WTC11 (cell line): Measurements from ENCODE around the gene GABRG3. TPM values are rescaled to one million over a fixed set of nuclear protein-coding genes. Genes with fewer than 3 reads are reported as not detected.
A peak's percentile ranks its signal among the peaks of the same experiment; 100 is the strongest.

ENCODE experiments used
- ATAC-seq: fragments of 200-7000 bp; cut with Tn5 transposase; 2 replicates; pipeline ENCODE4 v1.10.0; 2021; ENCODE audit warnings: mild to moderate bottlenecking, moderate library complexity
- CTCF ChIA-PET: fragments of 300-600 bp; sonication (Branson Sonifier 250); formaldehyde crosslinking; loops from one replicate; lab custom pipeline; 2021; ENCODE audit warnings: antibody characterized with exemption; lab: Charles Lee
- POLR2A ChIA-PET: fragments of 350-600 bp; sonication (Branson Sonifier 250); formaldehyde crosslinking; loops from one replicate; lab custom pipeline; 2021; ENCODE audit warnings: antibody characterized with exemption; lab: Charles Lee
- DNase-seq: peaks from one replicate; pipeline ENCODE4 v3.0.0; 2021; ENCODE audit warnings: low spot score
- H3K27ac Mint-ChIP-seq: 2 replicates; pipeline ENCODE4 v1.8.0; 2021; ENCODE audit warnings: mixed read lengths
- H3K27me3 Mint-ChIP-seq: 2 replicates; pipeline ENCODE4 v1.8.0; 2021; ENCODE audit warnings: low read depth, mild to moderate bottlenecking, moderate library complexity, mixed read lengths
- H3K36me3 Mint-ChIP-seq: 2 replicates; pipeline ENCODE4 v1.8.0; 2021; ENCODE audit warnings: mixed read lengths
- H3K4me1 Mint-ChIP-seq: 2 replicates; pipeline ENCODE4 v1.8.0; 2022; ENCODE audit warnings: mixed read lengths
- H3K4me3 Mint-ChIP-seq: 2 replicates; pipeline ENCODE4 v1.8.0; 2021; ENCODE audit warnings: mild to moderate bottlenecking, moderate library complexity, mixed read lengths
- H3K9me3 Mint-ChIP-seq: 2 replicates; pipeline ENCODE4 v1.8.0; 2021; ENCODE audit warnings: mixed read lengths
- ATF1 ChIP-seq: sonication (generic); formaldehyde crosslinking; IDR thresholded peaks from 2 replicates; pipeline ENCODE4 v1.8.1; 2023; ENCODE audit warnings: mild to moderate bottlenecking, moderate library complexity, missing genetic modification reagents
- E2F1 ChIP-seq: sonication (generic); formaldehyde crosslinking; IDR thresholded peaks from 2 replicates; pipeline ENCODE4 v1.8.0; 2022; ENCODE audit warnings: mild to moderate bottlenecking, missing genetic modification reagents
- GABPB1 ChIP-seq: sonication (generic); formaldehyde crosslinking; IDR thresholded peaks from 2 replicates; pipeline ENCODE4 v1.8.1; 2023; ENCODE audit warnings: mild to moderate bottlenecking, missing genetic modification reagents
- HMGXB4 ChIP-seq: sonication (generic); formaldehyde crosslinking; IDR thresholded peaks from 2 replicates; pipeline ENCODE4 v1.8.1; 2023; ENCODE audit warnings: mild to moderate bottlenecking, moderate library complexity, missing genetic modification reagents
- RELA ChIP-seq: sonication (generic); formaldehyde crosslinking; IDR thresholded peaks from 2 replicates; pipeline ENCODE4 v1.8.1; 2022; ENCODE audit warnings: missing genetic modification reagents, mild to moderate bottlenecking, borderline replicate concordance
- RORB ChIP-seq: fragments of 250-450 bp; sonication (Bioruptor Pico); IDR thresholded peaks from 2 replicates; pipeline ENCODE4 v1.9.0; 2021; ENCODE audit warnings: mild to moderate bottlenecking
- SMAD4 ChIP-seq: sonication (generic); formaldehyde crosslinking; IDR thresholded peaks from 2 replicates; pipeline ENCODE4 v1.8.0; 2022; ENCODE audit warnings: mild to moderate bottlenecking, missing genetic modification reagents
- TCF7 ChIP-seq: sonication (generic); formaldehyde crosslinking; IDR thresholded peaks from 2 replicates; pipeline ENCODE4 v1.8.0; 2022; ENCODE audit warnings: mild to moderate bottlenecking, low read depth, missing genetic modification reagents, moderate library complexity
- ZMAT4 ChIP-seq: fragments of 250-450 bp; sonication (Bioruptor Pico); IDR thresholded peaks from 2 replicates; pipeline ENCODE4 v1.9.0; 2021; ENCODE audit warnings: mild to moderate bottlenecking
- ZNF121 ChIP-seq: sonication (generic); formaldehyde crosslinking; IDR thresholded peaks from 2 replicates; pipeline ENCODE4 v1.8.0; 2023; ENCODE audit warnings: missing genetic modification reagents
- ZNF263 ChIP-seq: sonication (generic); formaldehyde crosslinking; IDR thresholded peaks from 2 replicates; pipeline ENCODE4 v1.8.1; 2022; ENCODE audit warnings: low read depth, mild to moderate bottlenecking, moderate library complexity, missing genetic modification reagents
- ZNF423 ChIP-seq: fragments of 250-450 bp; sonication (Bioruptor Pico); IDR thresholded peaks from 2 replicates; pipeline ENCODE4 v2.1.2; 2022; ENCODE audit warnings: mild to moderate bottlenecking, moderate library complexity
- ZNF512 ChIP-seq: sonication (generic); formaldehyde crosslinking; IDR thresholded peaks from 2 replicates; pipeline ENCODE4 v1.8.1; 2022; ENCODE audit warnings: missing genetic modification reagents, borderline replicate concordance
- ZNF532 ChIP-seq: fragments of 250-450 bp; sonication (Bioruptor Pico); IDR thresholded peaks from 2 replicates; pipeline ENCODE4 v1.9.0; 2021; ENCODE audit warnings: mild to moderate bottlenecking, borderline replicate concordance
- ZSCAN18 ChIP-seq: fragments of 250-450 bp; sonication (Bioruptor Pico); IDR thresholded peaks from 2 replicates; pipeline ENCODE4 v2.1.2; 2022; ENCODE audit warnings: mild to moderate bottlenecking, moderate library complexity
- total RNA-seq: library from RNA; stranded (reverse); gene quantifications from 3 replicates; pipeline ENCODE4 v1.2.3, GENCODE V29; 2021

Gene GABRG3
- total RNA-seq, 1 experiment from 2014 or later = 0.72 TPM

GRCh38 chr15:27095886-27096624 lies 125.1 kb downstream of the GABRG3 start (continued):
- TF ChIP-seq ZNF512 (CRISPR knock-in tag) (no peak), E2F1 (no peak), ZSCAN18 (CRISPR knock-in tag) (no peak), ZNF423 (CRISPR knock-in tag) (no peak), SMAD4 (CRISPR knock-in tag) (no peak)
- TF ChIP-seq, all 79 proteins: peak for 0

GRCh38 chr15:27097506-27097905 lies 126.5 kb downstream of the GABRG3 start:
- H3K27ac Mint-ChIP-seq = no peak overlapping the region
- no peak for TF ChIP-seq ZNF121 (CRISPR knock-in tag)
- TF ChIP-seq ATF1 = no peak
- TF ChIP-seq TCF7 = no peak
- TF ChIP-seq GABPB1 (CRISPR knock-in tag) = no peak
- TF ChIP-seq RORB (CRISPR knock-in tag) = no peak
- no peak for TF ChIP-seq ZNF263 (CRISPR knock-in tag)
- no peak for TF ChIP-seq ZNF532 (CRISPR knock-in tag)
- TF ChIP-seq HMGXB4 (CRISPR knock-in tag) = no peak
- TF ChIP-seq ZMAT4 (CRISPR knock-in tag) = no peak
- TF ChIP-seq RELA = no peak
- no peak for TF ChIP-seq SMAD4 (CRISPR knock-in tag)
- H3K9me3 Mint-ChIP-seq = no peaks in the 10 kb centered on the region
- ChIA-PET POLR2A (no interaction called here), CTCF (interaction anchor here (1.2 kb wide), 1 partner anchor 206 kb away, joined by 4 read pairs; no protein-coding TSS in a partner anchor)
- H3K4me3 Mint-ChIP-seq = no peak overlapping the region
- H3K27me3 Mint-ChIP-seq = no peaks in the 10 kb centered on the region
- no peaks in the 10 kb centered on the region for H3K36me3 Mint-ChIP-seq
- peak; percentile 23 for DNase-seq
- ATAC-seq = peak; percentile 67
- H3K4me1 Mint-ChIP-seq = peaks cover 18% of the 10 kb centered on the region
